HG02981 (cell line): Measurements from ENCODE around the gene P2RY14.
A peak's percentile ranks its signal among the peaks of the same experiment; 100 is the strongest.

Experiments
- ATAC-seq: cut with Tn5 transposase; IDR thresholded peaks from one replicate; pipeline ENCODE4 v1.9.1; 2021; ENCODE audit warnings: mild to moderate bottlenecking, moderate library complexity; ENCODE audit not compliant: unreplicated experiment

Gene P2RY14

GRCh38 chr3:151195826-151196225, 82.5 kb downstream of the P2RY14 start:
- ATAC-seq: no peak

- ATAC-seq: no peak
Measured at GRCh38 chr3:151192545-151192944, 85.8 kb downstream of the P2RY14 start.

GRCh38 chr3:151191095-151191494, 87.2 kb downstream of the P2RY14 start:
- no peak for ATAC-seq

GRCh38 chr3:151183265-151183671, 95.1 kb downstream of the P2RY14 start:
- no peak for ATAC-seq

GRCh38 chr3:151182349-151183079, 95.8 kb downstream of the P2RY14 start:
- no peak for ATAC-seq

GRCh38 chr3:151178208-151178845, 100.0 kb downstream of the P2RY14 start:
- ATAC-seq: no peak

- ATAC-seq: no peak
Measured at GRCh38 chr3:151175952-151176351, 102.4 kb downstream of the P2RY14 start.

GRCh38 chr3:151174351-151174750, 104.0 kb downstream of the P2RY14 start:
- no peak for ATAC-seq

- ATAC-seq: peak; percentile 68
Measured at GRCh38 chr3:151171145-151171757, 107.1 kb downstream of the P2RY14 start.

GRCh38 chr3:151169948-151170679, 108.2 kb downstream of the P2RY14 start:
- peak; percentile 15 for ATAC-seq

- ATAC-seq: peak; percentile 47
Measured at GRCh38 chr3:151169262-151169947, 108.9 kb downstream of the P2RY14 start.

GRCh38 chr3:151168269-151169094, 109.9 kb downstream of the P2RY14 start:
- peak; percentile 43 for ATAC-seq

- no peak for ATAC-seq
Measured at GRCh38 chr3:151166161-151166560, 112.2 kb downstream of the P2RY14 start.

- no peak for ATAC-seq
Measured at GRCh38 chr3:151165226-151165625, 113.1 kb downstream of the P2RY14 start.
